Measurements from ENCODE around the gene ZEB1. TPM values are rescaled to one million over a fixed set of nuclear protein-coding genes. Genes with fewer than 3 reads are reported as not detected.
"Not testable (repeated sequence)": the region's sequence is repeated elsewhere in the genome, so short reads cannot be mapped to it uniquely, and the experiment has no call there.

ZEB1 gene
- polyA plus RNA-seq, 3 donors: 2.9 to 77.8 (median 15.5) TPM

DNA sequence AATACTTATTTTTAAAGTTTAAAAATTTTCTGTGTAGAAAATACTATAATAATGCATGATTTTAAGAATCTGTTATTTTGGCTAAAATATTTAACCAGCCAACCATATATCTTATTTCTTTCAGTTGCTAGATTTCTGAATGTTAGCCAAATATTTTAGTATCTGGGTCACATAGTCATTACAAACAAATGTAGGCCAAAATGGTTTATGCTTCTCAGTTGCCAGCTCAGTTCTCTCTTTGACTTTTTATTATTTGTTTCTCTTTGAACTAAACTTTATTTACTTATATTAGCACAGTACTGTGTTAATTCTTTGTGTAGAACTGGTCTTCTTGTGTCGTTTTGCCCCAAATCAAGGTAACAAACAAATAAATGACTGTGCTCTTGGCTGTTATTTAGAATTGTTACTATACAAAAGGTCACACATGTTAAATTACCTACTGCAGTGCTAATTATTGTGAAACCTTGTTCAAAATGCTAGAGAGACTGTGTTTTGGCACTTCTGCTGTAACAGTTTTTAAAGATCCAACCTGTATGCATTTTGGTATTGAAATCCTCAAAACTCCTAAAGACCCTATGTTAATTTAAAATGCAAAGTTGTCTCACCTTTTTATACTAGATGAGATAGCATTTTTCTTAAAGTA lies 39.8 kb downstream of the ZEB1 start:
- 38 to 53% (median 48%) methylated on average over 1 of the region's 1 CpG for WGBS, 3 donors
- H3K27ac ChIP-seq (ENCODE audit: low read depth, low read length): no peak overlapping the region

DNA sequence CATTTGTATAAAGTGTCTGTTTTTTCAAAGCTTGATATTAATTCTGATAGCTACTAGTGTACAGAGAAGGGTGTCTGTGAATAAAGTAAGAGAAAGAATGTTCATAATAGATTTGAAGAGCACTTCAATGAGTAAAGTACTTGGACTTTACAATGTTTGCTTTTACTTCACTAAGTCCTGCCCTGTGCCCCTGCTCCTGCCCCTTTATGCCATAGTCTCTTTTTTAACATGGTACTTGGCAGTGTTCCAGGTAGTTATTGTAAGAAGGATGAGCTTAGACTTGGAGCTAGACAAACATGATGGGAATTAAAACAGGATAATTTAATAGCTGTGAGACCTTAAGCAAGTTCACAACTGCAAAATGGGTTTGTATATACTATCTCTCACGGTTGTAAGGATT lies 41.0 kb downstream of the ZEB1 start:
- no peak overlapping the region for H3K27ac ChIP-seq (ENCODE audit: low read depth, low read length)
- WGBS, 3 donors: 72 to 81% (median 78%) methylated on average over 1 of the region's 1 CpG

DNA sequence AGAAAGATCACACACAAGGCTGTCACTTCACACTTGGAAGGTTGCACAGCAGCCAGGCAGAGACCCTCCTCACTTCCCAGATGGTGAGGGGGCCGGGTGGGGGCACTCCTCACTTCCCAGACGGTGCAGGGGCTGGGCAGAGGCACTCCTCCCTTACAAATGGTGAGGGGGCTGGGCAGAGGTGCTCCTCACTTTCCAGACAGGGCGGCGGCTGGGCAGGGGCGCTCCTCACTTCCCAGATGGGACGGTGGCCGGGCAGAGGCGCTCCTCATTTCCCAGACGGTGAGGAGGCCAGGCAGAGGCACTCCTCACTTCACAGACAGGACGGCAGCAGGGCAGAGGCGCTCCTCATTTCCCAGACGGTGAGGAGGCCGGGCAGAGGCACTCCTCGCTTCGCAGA lies 42.5 kb downstream of the ZEB1 start:
- WGBS, 3 donors: 95 to 98% (median 98%) methylated on average over 8 to 15 of the region's 15 CpGs
- not testable (repeated sequence) for H3K27ac ChIP-seq (ENCODE audit: low read depth, low read length)

DNA sequence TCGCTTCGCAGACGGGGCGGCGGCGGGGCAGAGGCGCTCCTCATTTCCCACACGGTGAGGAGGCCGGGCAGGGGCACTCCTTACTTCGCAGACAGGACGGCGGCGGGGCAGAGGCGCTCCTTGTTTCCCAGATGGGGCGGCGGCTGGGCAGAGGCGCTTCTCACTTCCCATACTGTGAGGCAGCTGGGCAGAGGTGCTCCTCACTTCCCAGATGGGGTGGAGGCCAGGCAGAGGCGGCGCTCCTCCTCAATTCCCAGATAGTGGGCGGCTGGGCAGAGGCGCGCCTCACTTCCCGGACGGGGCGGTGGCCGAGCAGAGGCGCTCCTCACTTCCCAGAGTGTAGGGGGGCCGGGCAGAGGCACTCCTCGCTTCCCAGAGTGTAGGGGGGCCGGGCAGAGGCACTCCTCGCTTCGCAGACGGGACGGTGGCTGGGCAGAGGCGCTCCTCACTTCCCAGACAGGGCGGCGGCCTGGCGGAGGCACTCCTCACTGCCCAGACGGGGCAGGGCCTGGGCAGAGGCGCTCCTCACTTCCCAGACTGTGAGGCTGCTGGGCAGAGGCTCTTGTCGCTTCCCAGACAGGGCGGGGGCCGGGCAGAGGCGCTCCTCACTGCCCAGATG lies 43.1 kb downstream of the ZEB1 start:
- H3K27ac ChIP-seq (ENCODE audit: low read depth, low read length): no peak overlapping the region
- WGBS, 3 donors: 94 to 98% (median 98%) methylated on average over 33 to 44 of the region's 44 CpGs

DNA sequence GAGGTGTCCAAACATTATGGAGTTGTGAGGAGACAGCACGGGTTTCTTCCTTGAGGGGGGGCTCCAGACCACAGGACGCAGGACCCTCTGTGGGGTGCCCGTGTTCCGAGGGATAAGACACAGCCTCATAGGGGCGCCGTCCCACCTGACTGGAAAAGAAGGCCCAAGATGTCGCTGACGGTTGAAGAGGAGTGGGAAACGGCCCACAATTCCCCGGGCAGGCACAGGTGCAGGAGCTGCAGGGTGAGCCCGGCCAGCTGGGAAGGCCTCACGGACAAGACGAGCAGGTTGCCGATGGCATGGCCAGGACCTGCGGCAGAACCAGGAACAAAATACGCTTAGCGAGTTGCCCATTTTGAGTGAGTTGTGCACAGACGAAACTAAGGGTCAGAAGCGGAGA lies 44.7 kb downstream of the ZEB1 start:
- 91 to 98% (median 98%) methylated on average over 19 of the region's 19 CpGs for WGBS, 3 donors
- not testable (repeated sequence) for H3K27ac ChIP-seq (ENCODE audit: low read depth, low read length)

DNA sequence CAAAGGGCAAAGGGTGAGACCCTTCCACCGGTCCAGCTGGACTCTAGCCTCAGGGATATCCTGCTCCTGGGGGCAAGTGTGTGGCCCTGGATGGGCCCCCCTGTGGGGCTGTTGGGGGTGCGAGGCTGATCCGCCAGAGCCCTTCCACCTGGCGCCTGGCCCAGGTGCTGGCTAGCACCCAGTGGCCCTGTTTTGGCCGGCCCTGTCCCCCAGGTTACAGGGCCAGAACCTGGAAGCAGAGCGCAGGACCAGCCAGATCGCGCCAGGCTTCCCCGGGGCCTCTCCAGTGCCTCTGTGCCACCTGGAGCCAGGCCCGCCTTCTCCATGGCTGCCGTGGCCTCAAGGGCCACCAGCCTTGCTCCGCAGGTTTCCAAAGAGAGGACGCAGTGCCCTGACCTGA lies 45.2 kb downstream of the ZEB1 start:
- WGBS, 3 donors: 97 to 99% (median 97%) methylated on average over 13 of the region's 13 CpGs

DNA sequence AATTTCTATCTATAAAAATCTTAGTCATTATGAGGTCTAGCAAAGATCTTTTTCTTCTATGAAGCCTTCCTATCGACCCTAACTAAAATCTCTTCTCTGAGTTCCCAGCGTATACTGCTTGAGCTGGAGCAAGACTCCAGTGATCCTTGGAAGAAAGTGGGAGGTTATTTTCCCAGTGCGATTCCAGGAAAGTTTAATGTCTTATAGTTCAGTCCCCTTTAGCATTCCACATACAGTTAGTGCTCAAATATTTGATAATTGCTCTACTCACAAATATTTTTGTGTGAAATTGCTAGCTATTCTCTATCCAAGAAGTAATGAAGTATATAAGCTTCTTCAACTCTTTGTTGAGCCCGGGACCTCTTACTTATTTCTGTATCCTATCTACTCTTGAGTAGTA lies 47.7 kb downstream of the ZEB1 start:
- no peak overlapping the region for H3K27ac ChIP-seq (ENCODE audit: low read depth, low read length)
- 84 to 91% (median 87%) methylated on average over 4 of the region's 4 CpGs for WGBS, 3 donors

More for the DNA sequence above, 45.2 kb downstream of the ZEB1 start:
- not testable (repeated sequence) for H3K27ac ChIP-seq (ENCODE audit: low read depth, low read length)

DNA sequence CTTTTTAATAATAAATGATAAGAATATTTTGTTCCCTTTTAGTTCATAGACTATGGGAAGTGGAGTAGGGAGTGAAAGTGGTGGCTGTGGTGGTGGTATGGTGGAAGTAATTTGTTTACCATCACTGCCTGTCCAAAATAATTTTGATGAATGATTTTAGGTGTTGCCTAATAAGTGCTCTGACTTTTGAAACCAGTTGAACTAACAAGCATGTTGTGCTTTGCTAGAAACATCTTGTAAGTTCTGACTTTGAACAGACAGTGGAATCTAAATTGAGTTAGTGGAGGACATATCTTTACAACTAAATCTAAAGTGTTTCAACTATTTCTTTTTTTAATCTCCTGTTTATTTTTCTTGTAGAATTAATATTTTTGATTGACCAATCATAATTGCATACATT lies 49.7 kb downstream of the ZEB1 start:
- H3K27ac ChIP-seq (ENCODE audit: low read depth, low read length): no peak overlapping the region

DNA sequence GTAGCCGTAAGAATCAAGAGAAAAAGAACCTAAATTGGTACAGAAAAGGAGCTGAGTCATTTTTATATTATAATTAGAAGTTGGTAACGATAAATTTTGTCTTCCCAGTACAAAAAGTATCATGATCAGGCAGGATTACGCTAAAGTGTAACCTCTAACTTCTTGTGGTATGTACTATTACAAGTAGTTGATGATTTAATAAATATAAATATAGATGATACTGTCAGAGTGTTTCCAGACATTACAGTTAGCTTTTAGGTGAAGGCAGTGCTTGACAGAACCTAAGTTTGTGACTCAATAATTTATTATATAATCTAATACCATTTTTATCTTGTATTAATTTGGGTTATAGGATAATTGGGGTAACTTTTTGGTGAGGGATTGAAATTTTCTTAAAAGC lies 53.4 kb downstream of the ZEB1 start:
- 89 to 93% (median 92%) methylated on average over 3 of the region's 3 CpGs for WGBS, 3 donors
- no peak overlapping the region for H3K27ac ChIP-seq (ENCODE audit: low read depth, low read length)

DNA sequence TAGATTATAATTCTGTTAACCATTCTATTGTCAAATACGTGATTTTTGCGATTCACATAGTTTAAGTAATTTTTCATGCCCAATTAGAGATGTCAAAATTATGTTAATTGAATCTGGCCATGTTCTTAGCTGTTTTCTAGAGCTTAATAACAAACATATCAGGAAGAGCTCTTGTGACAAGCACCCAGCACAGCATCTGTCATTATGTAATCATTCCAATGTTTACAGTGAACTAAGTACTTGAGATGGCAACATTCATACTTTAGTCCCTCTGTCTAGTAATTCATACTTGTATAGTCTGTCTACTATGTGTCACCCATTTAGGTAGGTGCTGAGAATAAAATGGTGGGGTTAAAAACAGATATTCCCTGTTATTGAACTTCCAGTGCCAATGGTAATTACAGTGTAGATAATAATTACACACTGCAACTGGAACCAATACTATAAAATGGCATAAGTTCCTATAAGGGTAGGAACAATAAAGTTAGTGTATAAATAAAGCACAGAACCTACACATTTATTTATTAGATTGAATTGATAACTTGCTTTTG lies 55.2 kb downstream of the ZEB1 start:
- 75 to 95% (median 89%) methylated on average over 2 of the region's 2 CpGs for WGBS, 3 donors

DNA sequence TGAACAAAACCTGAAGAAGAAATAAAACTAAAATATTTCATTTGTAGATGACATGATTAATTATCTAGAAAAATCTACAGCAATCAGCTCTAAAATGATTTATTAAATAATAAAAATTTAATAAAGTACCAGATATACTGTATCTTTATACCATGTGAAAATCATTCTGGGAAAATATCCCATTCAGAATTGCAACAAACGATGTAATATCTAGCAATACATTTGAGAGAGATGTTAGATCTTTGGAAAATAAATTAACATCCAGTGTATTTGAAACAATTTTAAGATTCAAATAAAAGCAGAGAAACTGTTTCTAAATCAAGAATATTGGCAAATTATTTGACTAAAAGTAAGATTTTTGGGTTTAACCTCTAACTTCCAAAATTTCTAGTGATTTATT lies 62.2 kb downstream of the ZEB1 start:
- H3K27ac ChIP-seq (ENCODE audit: low read depth, low read length): no peak overlapping the region
- 74 to 84% (median 82%) methylated on average over 1 of the region's 1 CpG for WGBS, 3 donors

More for the DNA sequence above, 55.2 kb downstream of the ZEB1 start:
- no peak overlapping the region for H3K27ac ChIP-seq (ENCODE audit: low read depth, low read length)

DNA sequence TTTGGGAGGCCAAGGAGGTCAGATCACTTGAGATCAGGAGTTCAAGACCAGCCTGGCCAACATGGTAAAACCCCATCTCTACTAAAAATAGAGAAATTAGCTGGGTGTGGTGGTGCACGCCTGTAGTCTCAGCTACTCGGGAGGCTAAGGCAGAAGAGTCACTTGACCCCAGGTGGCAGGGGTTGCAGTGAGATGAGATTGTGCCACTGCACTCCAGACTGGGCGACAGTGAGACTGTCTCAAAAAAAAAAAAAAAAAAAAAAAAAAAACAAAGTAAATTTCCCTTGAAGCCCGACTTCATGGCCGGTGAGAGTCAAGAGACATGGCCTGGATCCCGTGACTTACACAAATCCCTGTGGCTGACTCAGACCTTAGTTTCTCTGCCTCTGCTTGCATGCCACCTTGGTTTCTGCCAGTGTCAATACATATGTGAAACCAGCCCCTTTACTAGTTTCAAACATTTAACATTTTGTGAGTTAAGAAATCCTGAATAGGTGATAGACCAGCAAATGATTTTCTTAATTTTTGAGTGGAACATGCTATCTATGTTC lies 62.8 kb downstream of the ZEB1 start:
- H3K27ac ChIP-seq (ENCODE audit: low read depth, low read length): no peak overlapping the region
- WGBS, 3 donors: 84 to 96% (median 89%) methylated on average over 6 of the region's 6 CpGs

DNA sequence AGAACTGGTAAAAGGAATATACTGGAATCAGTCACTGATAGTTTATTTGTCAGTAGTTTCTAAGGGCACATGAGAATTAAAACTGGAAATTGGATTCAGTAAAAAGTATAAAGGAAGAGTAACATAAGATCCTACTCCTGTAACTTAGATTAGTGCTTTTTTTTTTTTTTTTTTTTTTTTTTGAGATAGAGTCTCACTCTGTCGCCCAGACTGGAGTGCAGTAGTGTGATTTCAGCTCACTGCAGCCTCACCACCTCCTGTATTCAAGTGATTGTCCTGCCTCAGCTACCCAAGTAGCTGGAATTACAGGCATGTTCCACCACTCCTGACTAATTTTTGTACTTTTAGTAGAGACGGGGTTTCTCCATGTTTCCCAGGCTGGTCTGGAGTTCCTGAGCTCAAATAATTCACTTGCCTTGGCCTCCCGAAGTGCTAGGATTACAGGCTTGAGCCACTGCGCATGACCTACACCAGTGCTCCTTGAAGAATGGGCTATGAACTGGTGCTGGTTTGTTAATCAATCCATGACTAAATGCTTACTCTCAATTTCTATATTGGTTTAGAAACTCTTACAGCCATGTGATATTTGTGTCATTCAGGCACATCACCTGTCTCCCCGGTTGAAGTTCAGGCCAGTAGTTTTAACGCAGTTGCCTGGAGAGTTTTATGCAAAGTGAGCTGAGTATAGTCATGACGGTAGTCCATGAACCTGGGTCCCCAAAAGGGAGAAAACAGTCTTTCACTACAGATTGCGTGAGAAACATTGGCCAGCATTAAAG lies 65.0 kb downstream of the ZEB1 start:
- WGBS, 3 donors: 93 to 97% (median 96%) methylated on average over 8 of the region's 8 CpGs
- no peak overlapping the region for H3K27ac ChIP-seq (ENCODE audit: low read depth, low read length)

DNA sequence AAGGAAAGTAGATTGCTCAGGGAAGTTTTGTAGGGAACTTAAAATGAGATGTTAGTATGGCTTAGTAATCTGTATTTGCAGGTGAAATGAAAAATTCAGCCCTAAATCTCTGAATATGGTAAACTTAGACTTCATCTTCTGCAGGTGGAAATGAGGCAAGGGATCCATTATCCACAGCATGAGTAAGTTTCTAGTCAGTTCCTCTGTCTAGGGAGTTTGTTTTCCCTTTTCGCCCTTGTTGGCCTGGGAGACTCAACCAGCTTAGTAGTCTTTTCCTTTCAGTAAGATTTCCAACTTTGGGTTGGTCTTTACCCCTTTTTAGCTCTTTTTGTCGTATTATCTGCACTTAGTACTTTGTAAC lies 65.6 kb downstream of the ZEB1 start:
- 72 to 95% (median 92%) methylated on average over 2 of the region's 2 CpGs for WGBS, 3 donors
- no peak overlapping the region for H3K27ac ChIP-seq (ENCODE audit: low read depth, low read length)

DNA sequence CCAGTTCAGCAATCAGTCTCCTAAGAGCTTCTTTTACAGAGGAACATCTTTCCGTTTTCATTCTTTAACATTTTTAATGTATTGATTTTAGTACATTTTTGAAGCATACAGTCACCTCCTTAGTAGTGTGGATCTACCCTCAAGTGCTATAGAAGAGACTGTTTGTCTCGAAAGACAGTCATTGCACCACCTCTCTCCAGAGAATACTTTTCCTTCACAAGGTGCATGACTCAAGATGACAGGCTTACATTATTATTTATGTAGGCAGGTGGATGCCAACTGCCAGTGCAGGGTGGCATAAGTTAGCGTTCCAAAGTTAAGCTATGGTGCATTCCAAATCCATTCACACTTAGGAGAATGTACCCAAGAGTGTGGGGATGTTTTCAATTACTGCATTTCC lies 71.8 kb downstream of the ZEB1 start:
- no peak overlapping the region for H3K27ac ChIP-seq (ENCODE audit: low read depth, low read length)
- whole genome bisulfite sequencing, 3 donors: 87 to 96% (median 95%) methylated on average over 3 of the region's 3 CpGs

DNA sequence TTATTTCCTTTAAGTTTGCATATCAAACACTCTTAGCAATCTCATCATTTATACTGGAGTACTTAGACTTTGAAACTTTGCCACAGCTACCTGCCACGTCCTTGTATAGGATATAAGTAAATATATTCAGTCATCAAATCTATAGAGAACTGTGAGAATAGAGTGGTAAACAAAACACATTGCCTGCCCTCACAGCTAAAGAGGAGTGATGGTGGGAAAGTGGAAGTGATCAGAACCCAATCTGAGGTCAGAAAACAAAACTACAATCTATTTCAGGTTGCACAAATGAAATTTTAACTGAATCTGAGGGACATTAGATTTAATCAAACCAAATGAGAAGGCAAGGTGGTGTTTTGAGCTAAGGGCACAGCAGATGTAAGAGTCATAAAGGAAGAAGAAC lies 74.8 kb downstream of the ZEB1 start:
- H3K27ac ChIP-seq (ENCODE audit: low read depth, low read length): no peak overlapping the region
- 55 to 93% (median 88%) methylated on average over 1 of the region's 1 CpG for WGBS, 3 donors

DNA sequence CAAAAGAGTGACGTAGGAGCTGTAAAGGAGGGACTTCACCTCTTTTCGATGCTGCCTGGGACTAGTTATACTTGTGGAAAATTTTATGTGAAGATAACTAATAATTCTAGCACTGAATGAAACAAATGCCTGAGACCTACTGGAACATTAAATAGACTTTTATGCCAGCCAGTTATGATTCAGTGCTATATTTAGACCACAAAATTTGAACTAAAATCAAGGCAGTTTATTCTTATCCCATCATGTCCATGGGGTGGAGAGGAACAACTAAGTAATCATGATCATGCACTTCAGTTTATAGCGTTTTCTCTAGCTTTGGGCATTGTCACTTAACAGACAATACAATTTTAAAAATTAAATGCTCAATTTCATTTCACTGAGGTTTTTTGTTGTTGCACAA lies 76.7 kb downstream of the ZEB1 start:
- WGBS, 3 donors: 64 to 77% (median 69%) methylated on average over 3 of the region's 3 CpGs
- no peak overlapping the region for H3K27ac ChIP-seq (ENCODE audit: low read depth, low read length)

DNA sequence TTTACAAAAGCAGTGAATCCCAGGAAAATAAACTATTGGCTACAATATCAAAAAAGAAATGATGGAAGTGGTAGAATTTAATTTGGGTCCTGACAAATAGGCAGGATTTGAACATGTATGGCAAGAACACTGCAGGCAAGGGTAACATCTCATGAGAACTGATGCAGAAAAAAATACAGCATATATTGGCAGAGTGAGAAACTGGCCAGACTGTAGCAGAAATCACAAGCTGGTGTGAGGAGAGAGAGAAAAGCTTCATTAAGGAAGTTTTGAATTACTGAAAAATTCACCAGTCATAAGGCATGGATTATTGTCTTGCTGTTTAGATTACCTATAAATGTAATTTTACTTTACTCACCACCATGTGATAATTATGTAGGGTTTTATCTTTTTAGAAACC lies 77.4 kb downstream of the ZEB1 start:
- H3K27ac ChIP-seq (ENCODE audit: low read depth, low read length): no peak overlapping the region

DNA sequence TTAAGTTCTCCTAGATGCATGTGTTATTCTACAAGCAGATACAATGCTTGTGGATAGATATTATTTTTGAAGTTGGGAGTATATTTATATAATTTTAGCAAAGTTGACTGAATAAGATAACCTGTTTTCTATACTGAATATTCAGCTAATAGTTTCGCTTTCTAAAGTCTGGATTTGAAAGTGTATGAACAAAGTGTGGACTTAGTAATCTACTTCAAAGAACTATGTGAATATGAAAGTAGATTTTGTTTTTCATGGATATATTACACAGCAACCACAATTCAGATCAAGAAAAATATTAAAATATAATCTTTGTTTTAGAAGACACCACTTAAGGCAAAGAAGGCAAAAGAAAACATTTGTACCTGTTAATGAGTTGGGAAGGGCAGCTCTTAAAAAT lies 78.8 kb downstream of the ZEB1 start:
- WGBS, 3 donors: 95 to 97% (median 95%) methylated on average over 1 of the region's 1 CpG
- H3K27ac ChIP-seq (ENCODE audit: low read depth, low read length): no peak overlapping the region

Data from adipose tissue (tissue), 3 donors.